ENCODE results near the gene SENP2. TPM values are rescaled to one million over a fixed set of nuclear protein-coding genes. Genes with fewer than 3 reads are reported as not detected.
"Not testable (repeated sequence)": the region's sequence is repeated elsewhere in the genome, so short reads cannot be mapped to it uniquely, and the experiment has no call there.

The SENP2 gene
- total RNA-seq, result 10 to 100 TPM; 29.2 to 29.6 TPM

DNA sequence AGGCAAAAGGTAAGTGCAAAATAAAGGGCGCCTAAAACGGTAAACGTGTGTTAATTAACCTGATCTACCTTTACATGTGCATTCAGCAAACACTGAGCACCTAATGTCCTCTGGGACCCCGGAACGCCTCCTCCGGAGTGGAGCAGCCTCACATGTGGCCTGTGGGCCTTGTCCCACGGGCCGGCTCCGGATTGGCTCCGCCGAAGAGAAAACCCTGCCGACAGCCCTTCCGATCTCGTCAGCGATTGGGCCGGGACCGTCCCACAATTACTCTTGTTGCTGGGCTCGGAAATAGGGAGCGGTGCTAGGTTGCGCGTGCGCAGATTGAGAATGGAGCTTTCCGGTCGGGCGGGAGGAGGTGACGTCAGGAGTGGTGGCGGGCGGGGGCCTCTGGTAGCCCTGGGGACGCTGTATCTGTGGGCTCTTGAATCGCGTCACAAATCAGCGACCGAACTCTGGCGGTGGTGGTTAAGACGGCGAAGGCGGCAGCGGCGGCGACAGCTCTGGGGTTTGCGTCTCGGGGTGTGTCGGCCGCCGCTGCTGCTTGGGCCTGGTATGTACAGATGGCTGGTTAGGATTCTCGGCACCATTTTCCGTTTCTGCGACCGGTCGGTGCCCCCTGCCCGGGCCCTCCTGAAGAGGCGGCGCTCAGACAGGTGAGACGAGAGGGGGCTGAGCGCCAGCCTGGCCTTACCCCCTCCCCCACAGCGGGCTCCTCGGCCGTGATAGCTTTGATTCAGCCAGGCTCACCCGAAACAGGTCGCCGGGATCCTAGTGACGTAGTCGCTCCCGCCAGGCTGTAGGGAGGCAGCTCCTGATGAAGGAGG is at the start of gene SENP2:
TSS of gene SENP2 (plus strand) at position 437 of the 827 bp plus-strand sequence. CDS start at position 556, 119 bp downstream.
- DNase-seq, result peak; percentile 100
- peaks cover 27% of the 10 kb centered on the region for H3K4me1 Mint-ChIP-seq (ENCODE audit: low read depth)
- H3K27ac Mint-ChIP-seq, result peak within 1 kb of the TSS; percentile 90
- peaks cover 2% of the 10 kb centered on the region for H3K9me3 Mint-ChIP-seq
- H3K36me3 Mint-ChIP-seq, result peaks cover 3% of the 10 kb centered on the region
- CTCF ChIA-PET, result interaction anchor here (0.9 to 2.4 kb wide), 7 partner anchors 11 to 233 kb away, joined by 3 to 19 read pairs (median 3); no protein-coding TSS in a partner anchor
- intact Hi-C loops (cut with micrococcal nuclease), result loop anchor here (1.0 to 5.0 kb wide), 4 partner anchors 87 to 986 kb away; partner anchors contain the start of genes DNAJB11, TMEM41A and TRA2B
- H3K4me3 Mint-ChIP-seq, result peak within 1 kb of the TSS; percentile 88
- peaks cover 3% of the 10 kb centered on the region for H3K27me3 Mint-ChIP-seq
- POLR2A ChIA-PET, result interaction anchor here (0.7 to 1.8 kb wide), 5 partner anchors 12 to 344 kb away, joined by 3 to 10 read pairs (median 3); partner anchors contain the start of gene TMEM41A

DNA sequence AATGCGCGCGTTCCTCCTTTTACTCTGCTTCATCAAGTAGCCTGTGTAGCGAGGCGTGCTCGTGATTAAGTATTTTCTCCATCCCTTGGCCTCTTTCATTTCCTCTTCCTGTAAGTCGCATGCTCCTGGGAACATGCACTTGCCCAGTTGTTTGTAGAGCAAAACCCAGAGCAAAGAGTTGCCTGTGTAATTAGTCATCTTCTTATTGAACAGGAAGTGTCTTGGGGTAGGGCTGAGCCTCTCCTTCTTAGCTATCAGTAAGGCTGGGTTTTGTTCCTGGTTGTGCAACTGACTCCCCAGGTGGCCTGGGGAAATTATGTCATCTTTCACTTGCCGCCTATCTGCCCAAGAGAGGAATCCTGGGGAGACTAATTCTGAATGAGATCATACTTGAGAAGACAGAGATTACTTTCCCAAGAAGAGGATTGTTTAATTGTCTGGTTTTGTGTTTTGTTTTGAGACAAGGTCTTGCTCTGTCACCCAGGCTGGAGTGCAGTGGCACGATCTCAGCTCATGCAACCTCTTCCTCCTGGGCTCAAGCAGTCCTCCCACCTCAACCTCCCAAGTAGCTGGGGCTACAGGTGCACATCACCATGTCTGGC is 48.6 kb upstream of the SENP2 start:
- CTCF ChIA-PET, result interaction anchor here (0.6 to 1.1 kb wide), 2 partner anchors 9 to 38 kb away, joined by 3 to 5 read pairs; no protein-coding TSS in a partner anchor
- H3K4me1 Mint-ChIP-seq (ENCODE audit: low read depth), result peaks cover 17% of the 10 kb centered on the region
- H3K36me3 Mint-ChIP-seq, result no peaks in the 10 kb centered on the region
- DNase-seq, result peak; percentile 76
- no peaks in the 10 kb centered on the region for H3K27me3 Mint-ChIP-seq
- no peak overlapping the region for H3K4me3 Mint-ChIP-seq
- POLR2A ChIA-PET, result interaction anchor here (0.9 kb wide), 1 partner anchor 16 kb away, joined by 3 read pairs; the partner anchor contains the start of gene LIPH
- peak overlapping the region; percentile 72 for H3K27ac Mint-ChIP-seq
- intact Hi-C loops (cut with micrococcal nuclease), result no loop called here
- no peaks in the 10 kb centered on the region for H3K9me3 Mint-ChIP-seq

DNA sequence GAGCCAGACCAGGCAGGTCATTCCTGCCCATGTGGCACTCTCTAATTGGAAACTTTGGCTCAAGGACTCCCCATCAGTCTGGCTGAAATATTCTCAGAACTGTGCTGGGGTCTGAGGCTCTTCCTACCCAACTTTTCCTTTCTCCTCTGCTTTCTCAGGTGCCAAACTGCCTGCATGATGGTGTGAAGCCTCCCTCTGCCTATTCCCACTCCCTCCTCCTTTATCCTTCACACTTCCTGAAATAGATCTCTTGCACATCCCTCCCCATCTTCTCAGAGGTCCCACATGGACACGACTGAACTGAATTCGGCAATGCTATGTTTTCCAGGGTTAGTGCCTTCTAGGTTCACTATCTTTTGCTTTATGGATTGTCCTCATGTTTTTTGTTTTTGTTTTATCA is 46.2 kb upstream of the SENP2 start:
- H3K36me3 Mint-ChIP-seq, result no peaks in the 10 kb centered on the region
- H3K27me3 Mint-ChIP-seq, result no peaks in the 10 kb centered on the region
- peaks cover 17% of the 10 kb centered on the region for H3K4me1 Mint-ChIP-seq (ENCODE audit: low read depth)
- POLR2A ChIA-PET, result no interaction called here
- no peak overlapping the region for H3K4me3 Mint-ChIP-seq
- intact Hi-C loops (cut with micrococcal nuclease), result no loop called here
- H3K27ac Mint-ChIP-seq, result no peak overlapping the region
- CTCF ChIA-PET, result no interaction called here
- DNase-seq, result no peak
- H3K9me3 Mint-ChIP-seq, result no peaks in the 10 kb centered on the region

DNA sequence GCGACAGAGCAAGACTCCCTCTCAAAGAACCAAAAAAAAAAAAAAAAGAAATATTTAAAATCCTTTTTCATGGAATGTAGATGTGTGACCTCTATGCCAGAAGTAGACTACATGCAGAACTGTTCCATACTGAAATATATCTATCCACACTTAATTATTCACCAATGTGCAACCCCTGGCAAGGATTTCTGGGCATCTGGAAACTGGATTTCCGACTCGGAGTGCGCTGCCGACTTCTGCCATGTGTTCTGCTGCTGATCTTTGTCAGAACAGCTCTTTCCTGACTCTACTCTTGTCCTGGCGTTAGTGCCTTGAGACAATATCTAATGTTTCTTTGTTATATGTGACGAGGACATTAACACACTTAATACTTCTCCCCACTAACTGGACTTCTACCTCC is 45.4 kb upstream of the SENP2 start:
- ChIA-PET CTCF (no interaction called here), POLR2A (no interaction called here)
- intact Hi-C loops (cut with micrococcal nuclease), result no loop called here
- Mint-ChIP-seq H3K27me3 (no peaks in the 10 kb centered on the region), H3K4me1 (ENCODE audit: low read depth) (peaks cover 17% of the 10 kb centered on the region), H3K4me3 (no peak overlapping the region), H3K9me3 (no peaks in the 10 kb centered on the region), H3K27ac (no peak overlapping the region), H3K36me3 (no peaks in the 10 kb centered on the region)
- DNase-seq, result no peak

DNA sequence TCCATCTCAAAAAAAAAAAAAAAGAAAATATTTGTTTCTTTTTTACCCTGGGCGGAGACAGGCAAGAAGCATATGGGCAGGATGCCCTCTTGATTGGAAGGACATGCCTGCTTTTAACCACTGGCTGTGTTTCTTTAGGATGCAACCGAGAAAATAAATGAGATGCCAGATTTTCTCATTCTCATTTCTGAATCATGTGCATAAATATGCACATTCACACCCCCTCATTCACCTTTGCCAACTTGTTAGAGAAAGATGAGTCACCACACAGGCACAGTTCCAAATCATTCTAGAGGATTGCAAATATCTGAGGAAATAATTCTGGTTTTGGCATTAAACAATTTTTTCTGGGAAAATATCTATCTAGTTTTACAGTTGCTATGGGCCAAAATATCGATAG is 37.0 kb upstream of the SENP2 start:
- POLR2A ChIA-PET, result no interaction called here
- Mint-ChIP-seq H3K27me3 (no peaks in the 10 kb centered on the region), H3K9me3 (no peaks in the 10 kb centered on the region), H3K36me3 (no peaks in the 10 kb centered on the region), H3K27ac (no peak overlapping the region), H3K4me1 (ENCODE audit: low read depth) (peaks cover 18% of the 10 kb centered on the region), H3K4me3 (no peak overlapping the region)
- intact Hi-C loops (cut with micrococcal nuclease), result loop anchor here (2.0 kb wide), 1 partner anchor 50 kb away; the partner anchor contains the start of gene TMEM41A
- CTCF ChIA-PET, result interaction anchor here (1.2 kb wide), 1 partner anchor 26 kb away, joined by 3 read pairs; no protein-coding TSS in a partner anchor
- no peak for DNase-seq

DNA sequence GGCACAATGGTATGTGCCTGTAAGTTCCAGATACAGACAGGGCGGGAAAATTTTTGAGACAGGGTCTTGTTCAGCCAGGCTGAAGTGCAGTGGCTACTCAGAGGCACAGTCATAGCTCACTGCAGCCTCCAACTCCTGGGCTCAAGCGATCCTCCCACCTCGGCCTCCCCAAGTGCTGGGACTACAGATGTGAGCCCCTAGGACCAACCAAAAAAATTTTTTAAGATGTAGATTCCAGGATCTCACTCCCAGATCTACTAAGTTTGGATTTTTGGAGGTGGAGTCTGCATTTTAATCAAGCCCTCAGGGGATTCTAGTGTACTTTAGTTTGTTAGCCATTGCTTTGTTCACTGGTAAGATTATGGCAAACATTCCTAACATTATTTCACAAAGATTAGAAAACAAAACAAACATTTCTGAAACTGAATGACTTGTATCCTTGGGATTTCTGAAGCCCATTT is 36.4 kb upstream of the SENP2 start:
- no peak overlapping the region for H3K4me3 Mint-ChIP-seq
- intact Hi-C loops (cut with micrococcal nuclease), result loop anchor here (2.0 kb wide), 1 partner anchor 51 kb away; the partner anchor contains the start of gene TMEM41A
- DNase-seq, result no peak
- no peak overlapping the region for H3K27ac Mint-ChIP-seq
- peaks cover 18% of the 10 kb centered on the region for H3K4me1 Mint-ChIP-seq (ENCODE audit: low read depth)
- POLR2A ChIA-PET, result no interaction called here
- H3K9me3 Mint-ChIP-seq, result no peaks in the 10 kb centered on the region
- H3K36me3 Mint-ChIP-seq, result no peaks in the 10 kb centered on the region
- no peaks in the 10 kb centered on the region for H3K27me3 Mint-ChIP-seq
- CTCF ChIA-PET, result interaction anchor here (1.2 kb wide), 1 partner anchor 25 kb away, joined by 3 read pairs; no protein-coding TSS in a partner anchor

DNA sequence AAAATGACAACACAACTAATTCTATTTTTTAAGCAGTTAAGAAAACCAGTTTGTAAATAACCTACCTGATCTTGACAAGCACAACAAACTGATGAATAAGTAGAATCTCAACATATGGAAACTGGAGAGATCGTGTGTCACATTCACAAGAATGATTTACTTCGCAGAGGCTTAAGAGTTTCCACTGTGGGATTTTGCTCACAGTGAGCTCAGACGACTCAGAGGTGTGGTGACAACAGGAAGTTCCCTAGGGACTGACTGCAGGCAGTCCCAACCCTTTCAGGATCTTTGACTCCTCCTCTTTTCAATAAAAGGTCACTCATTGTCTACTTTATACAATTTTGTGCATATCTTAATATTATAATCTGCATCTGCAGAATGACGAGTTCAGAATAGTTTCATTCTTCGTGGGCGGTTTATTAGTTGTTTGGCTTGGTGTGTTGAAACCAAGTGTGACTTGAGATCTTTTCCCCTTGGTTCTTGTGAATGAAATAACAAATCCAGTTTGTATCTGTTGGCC is 33.7 kb upstream of the SENP2 start, which contains the start of gene LIPH:
TSS of gene LIPH (minus strand) at position 231 of the 520 bp plus-strand sequence. CDS start at position 114, 117 bp downstream.
- Mint-ChIP-seq H3K36me3 (no peaks in the 10 kb centered on the region), H3K9me3 (no peaks in the 10 kb centered on the region), H3K27me3 (no peaks in the 10 kb centered on the region), H3K27ac (peak within 1 kb of the TSS; percentile 40), H3K4me3 (no peak within 1 kb of the TSS), H3K4me1 (ENCODE audit: low read depth) (peaks cover 12% of the 10 kb centered on the region)
- ChIA-PET POLR2A (interaction anchor here (1.6 kb wide), 1 partner anchor 15 kb away, joined by 3 read pairs; no protein-coding TSS in a partner anchor), CTCF (interaction anchor here (1.0 to 1.2 kb wide), 2 partner anchors 31 to 199 kb away, joined by 3 read pairs; no protein-coding TSS in a partner anchor)
- peak; percentile 37 for DNase-seq
- intact Hi-C loops (cut with micrococcal nuclease), result no loop called here

DNA sequence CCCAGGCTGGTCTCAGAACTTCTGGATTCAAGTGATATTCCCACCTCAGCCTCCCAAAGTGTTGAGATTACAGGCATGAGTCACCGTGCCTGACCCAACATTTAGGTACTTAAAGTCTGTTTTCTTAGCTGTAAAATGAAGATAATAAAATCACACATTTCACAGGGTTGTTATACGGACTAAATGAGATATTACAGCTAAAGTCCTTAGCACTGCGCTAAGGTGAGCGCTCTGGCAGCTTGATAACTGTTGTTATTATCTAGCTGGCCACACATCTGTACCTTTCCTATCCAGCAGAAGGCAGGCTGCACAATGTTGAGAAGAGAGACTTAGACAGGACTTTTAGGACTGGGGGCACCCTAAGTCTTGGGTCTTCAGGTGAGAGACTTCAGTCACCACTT is 31.0 kb upstream of the SENP2 start:
- POLR2A ChIA-PET, result no interaction called here
- H3K36me3 Mint-ChIP-seq, result no peaks in the 10 kb centered on the region
- H3K27me3 Mint-ChIP-seq, result peaks cover 4% of the 10 kb centered on the region
- no peaks in the 10 kb centered on the region for H3K9me3 Mint-ChIP-seq
- CTCF ChIA-PET, result no interaction called here
- H3K27ac Mint-ChIP-seq, result no peak overlapping the region
- H3K4me3 Mint-ChIP-seq, result no peak overlapping the region
- intact Hi-C loops (cut with micrococcal nuclease), result no loop called here
- no peak for DNase-seq
- peaks cover 15% of the 10 kb centered on the region for H3K4me1 Mint-ChIP-seq (ENCODE audit: low read depth)

DNA sequence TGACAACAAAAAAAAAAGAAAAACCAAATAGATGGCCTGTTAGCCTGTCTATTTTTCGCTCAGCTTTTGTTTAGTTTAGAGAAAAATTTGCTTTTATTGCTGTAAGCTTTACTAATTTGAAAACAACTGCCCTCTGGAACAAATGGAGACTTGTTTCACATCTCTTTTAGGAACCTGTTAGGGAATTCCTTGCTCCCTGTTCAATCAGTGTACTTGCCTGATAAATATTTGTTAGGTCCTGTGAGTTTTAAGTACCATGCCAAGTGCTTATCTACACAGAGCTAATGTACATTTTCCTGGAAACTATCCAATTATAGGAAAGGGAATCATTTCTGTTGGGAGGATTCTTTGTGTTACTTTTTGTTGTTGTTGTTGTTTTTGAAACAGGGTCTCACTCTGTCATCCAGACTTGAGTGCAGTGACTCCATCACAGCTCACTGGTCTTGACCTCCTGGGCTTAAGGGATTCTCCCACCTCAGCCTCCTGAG is 30.2 kb upstream of the SENP2 start:
- H3K4me1 Mint-ChIP-seq (ENCODE audit: low read depth), result peaks cover 15% of the 10 kb centered on the region
- no peak for DNase-seq
- ChIA-PET POLR2A (no interaction called here), CTCF (no interaction called here)
- H3K4me3 Mint-ChIP-seq, result no peak overlapping the region
- intact Hi-C loops (cut with micrococcal nuclease), result no loop called here
- peaks cover 4% of the 10 kb centered on the region for H3K27me3 Mint-ChIP-seq
- no peak overlapping the region for H3K27ac Mint-ChIP-seq
- H3K9me3 Mint-ChIP-seq, result no peaks in the 10 kb centered on the region
- no peaks in the 10 kb centered on the region for H3K36me3 Mint-ChIP-seq

DNA sequence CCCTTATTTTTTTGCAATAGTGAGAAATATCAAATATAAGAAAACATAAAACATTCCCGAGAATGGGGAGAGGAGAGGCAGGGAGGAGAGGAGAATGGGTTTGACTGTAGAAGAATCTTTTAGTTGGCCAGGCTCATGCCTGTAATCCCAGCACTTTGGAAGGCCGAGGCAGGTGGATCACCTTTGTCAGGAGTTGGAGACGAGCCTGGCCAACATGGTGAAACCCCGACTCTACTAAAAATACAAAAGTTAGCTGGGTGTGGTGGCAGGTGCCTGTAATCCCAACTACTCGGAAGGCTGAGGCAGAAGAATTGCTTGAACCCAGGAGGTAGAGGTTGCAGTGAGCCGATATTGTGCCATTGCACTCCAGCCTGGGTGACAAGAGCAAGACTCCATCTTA is 29.5 kb upstream of the SENP2 start:
- POLR2A ChIA-PET; H3K27ac Mint-ChIP-seq; H3K36me3 Mint-ChIP-seq; H3K4me3 Mint-ChIP-seq; H3K27me3 Mint-ChIP-seq; H3K9me3 Mint-ChIP-seq; intact Hi-C loops (cut with micrococcal nuclease); DNase-seq: not testable (repeated sequence)
- CTCF ChIA-PET, result interaction anchor here (1.4 kb wide), 1 partner anchor 22 kb away, joined by 4 read pairs; no protein-coding TSS in a partner anchor
- H3K4me1 Mint-ChIP-seq (ENCODE audit: low read depth), result peaks cover 15% of the 10 kb centered on the region

DNA sequence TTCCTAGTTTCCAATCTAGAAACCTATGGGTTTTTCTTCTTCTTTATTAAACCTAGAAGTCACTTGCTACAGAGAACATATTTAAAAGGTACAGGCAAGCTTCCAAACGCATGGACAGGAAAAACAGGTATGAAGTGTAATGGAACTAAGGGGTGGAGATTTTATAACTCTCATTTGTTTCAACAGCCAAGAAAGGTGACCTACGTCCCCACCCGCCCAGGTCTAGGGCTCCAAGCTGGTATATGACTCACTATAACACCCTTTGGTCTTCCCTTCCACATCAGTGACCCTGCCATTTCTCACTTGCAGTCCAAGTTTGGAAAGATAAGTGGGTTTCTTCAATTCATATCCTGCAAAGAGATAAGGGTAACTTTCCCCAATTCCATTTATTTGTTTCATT is 27.7 kb upstream of the SENP2 start:
- intact Hi-C loops (cut with micrococcal nuclease), result loop anchor here (1.0 kb wide), 1 partner anchor 59 kb away; the partner anchor contains the start of gene TMEM41A
- Mint-ChIP-seq H3K9me3 (no peaks in the 10 kb centered on the region), H3K4me3 (no peak overlapping the region), H3K27me3 (peaks cover 5% of the 10 kb centered on the region), H3K4me1 (ENCODE audit: low read depth) (peaks cover 8% of the 10 kb centered on the region), H3K36me3 (no peaks in the 10 kb centered on the region), H3K27ac (no peak overlapping the region)
- CTCF ChIA-PET, result interaction anchor here (0.6 to 3.7 kb wide), 19 partner anchors 12 to 373 kb away, joined by 3 to 33 read pairs (median 6); partner anchors contain the start of genes SENP2 and TMEM41A
- no peak for DNase-seq
- POLR2A ChIA-PET, result interaction anchor here (1.3 kb wide), 1 partner anchor 60 kb away, joined by 7 read pairs; the partner anchor contains the start of gene TMEM41A

Measured in activated CD4-positive, alpha-beta memory T cell treated with anti-CD3 and anti-CD28 coated beads for 36 hours (primary cell).